ENCODE results near the gene UNK. TPM values are rescaled to one million over a fixed set of nuclear protein-coding genes. Genes with fewer than 3 reads are reported as not detected.

The UNK gene
- total RNA-seq, 1 donor from 2014 or later = 16.8 TPM

Small RNA genes within 50 kb of the gene (microRNA-seq; reads per million reads assigned to microRNA genes)
- gene MIR4738 = not detected

Other genes starting within 250 kb of the UNK start
- 62.8 TPM for gene MYO15B, start 197.0 kb upstream of the UNK start, total RNA-seq
- 1.7 TPM for gene SMIM5, start 151.4 kb upstream of the UNK start, total RNA-seq
- gene RECQL5, start 117.7 kb upstream of the UNK start, total RNA-seq = 11.3 TPM
- gene SAP30BP, start 117.5 kb upstream of the UNK start, total RNA-seq = 47.2 TPM
- 5.7 TPM for gene ITGB4, start 63.3 kb upstream of the UNK start, total RNA-seq
- gene GALK1, start 19.6 kb upstream of the UNK start, total RNA-seq = 11.5 TPM
- 7.9 TPM for gene UNC13D, start 59.6 kb downstream of the UNK start, total RNA-seq
- gene WBP2, start 70.5 kb downstream of the UNK start, total RNA-seq = 129 TPM
- 39.5 TPM for gene TRIM47, start 93.8 kb downstream of the UNK start, total RNA-seq
- 12.1 TPM for gene TRIM65, start 112.1 kb downstream of the UNK start, total RNA-seq
- 76.3 TPM for gene MRPL38, start 120.1 kb downstream of the UNK start, total RNA-seq
- gene FBF1, start 156.2 kb downstream of the UNK start, total RNA-seq = 5.2 TPM
- 73.3 TPM for gene ACOX1, start 194.4 kb downstream of the UNK start, total RNA-seq
- gene TEN1, start 194.4 kb downstream of the UNK start, total RNA-seq = 9.6 TPM
- gene CDK3, start 216.0 kb downstream of the UNK start, total RNA-seq = 2.7 TPM
- gene EVPL, start 242.5 kb downstream of the UNK start, total RNA-seq = 0.05 TPM